ENCODE measurements around the gene HRG.

GRCh38 chr3:186679151-186679550 lies 13.3 kb downstream of the HRG start:
- TF ChIP-seq CTCF (conservative IDR thresholded peaks at IDR 0.05; ENCODE audit: low read depth in 2 of 2): no peak
- no peak for TF ChIP-seq POLR2AphosphoS5 (IDR thresholded peaks at IDR 0.05; ENCODE audit: low read depth)
- no peak for TF ChIP-seq EZH2phosphoT487 (IDR thresholded peaks at IDR 0.05; ENCODE audit: unreplicated experiment)
- no peak for TF ChIP-seq REST (IDR thresholded peaks at IDR 0.05; ENCODE audit: unreplicated experiment)
- no peak for TF ChIP-seq STAT1 (IDR thresholded peaks at IDR 0.05; ENCODE audit: unreplicated experiment)
- no peak for TF ChIP-seq CREB1 (CRISPR knock-in tag; IDR thresholded peaks at IDR 0.05; ENCODE audit: low read depth)
- TF ChIP-seq JUNB (IDR thresholded peaks at IDR 0.05; ENCODE audit: unreplicated experiment): no peak
- no peak for TF ChIP-seq NANOG (IDR thresholded peaks at IDR 0.05; ENCODE audit: borderline replicate concordance)

Data from GM23338 (cell line).